Fibroblast of lung (primary cell): ENCODE results near the gene PCSK6. TPM values are rescaled to one million over a fixed set of nuclear protein-coding genes. Genes with fewer than 3 reads are reported as not detected.

Source experiments
- DNase-seq, 2 donors: peaks; one replicate each; pipeline versions ENCODE4 v3.0.0 to v3.0.0-alpha.2; 2010; ENCODE audit warnings: low read depth in 2 of 2
- H2AFZ ChIP-seq: 2 replicates; pipeline ENCODE4 v1.5.1; 2012; ENCODE audit warnings: low read length, control low read depth, inconsistent platforms
- H3K27ac ChIP-seq: 2 replicates; pipeline ENCODE4 v1.5.1; 2011; ENCODE audit warnings: low read length, control low read depth; ENCODE audit not compliant: insufficient read depth
- H3K27me3 ChIP-seq: 2 replicates; pipeline ENCODE4 v1.5.1; 2011; ENCODE audit warnings: mild to moderate bottlenecking, low read length; ENCODE audit not compliant: control insufficient read depth, insufficient read depth
- H3K36me3 ChIP-seq: 2 replicates; pipeline ENCODE4 v1.5.1; 2011; ENCODE audit warnings: low read length; ENCODE audit not compliant: control insufficient read depth, insufficient read depth
- H3K4me1 ChIP-seq: 2 replicates; pipeline ENCODE4 v1.5.1; 2011; ENCODE audit warnings: low read length; ENCODE audit not compliant: control insufficient read depth, insufficient read depth; ENCODE audit errors: extremely low read depth
- H3K4me2 ChIP-seq: 2 replicates; pipeline ENCODE4 v1.5.1; 2011; ENCODE audit warnings: low read length, control low read depth; ENCODE audit not compliant: insufficient read depth; ENCODE audit errors: extremely low read depth
- H3K4me3 ChIP-seq, 4 experiments: fragments of 200-600 bp in 1 of 4; sonication (generic) in 1 of 4; replicated peaks in 1 of 4; 2 replicates each; pipeline ENCODE4 v1.5.1; 2011 to 2016; ENCODE audit warnings: low read length in 4 of 4, low read depth in 3 of 4, mild to moderate bottlenecking in 3 of 4, control low read depth in 2 of 4, inconsistent platforms in 1 of 4, mixed read lengths in 1 of 4; ENCODE audit not compliant: insufficient read depth in 1 of 4; ENCODE audit errors: control extremely low read depth in 1 of 4
- H3K79me2 ChIP-seq: 2 replicates; pipeline ENCODE4 v1.5.1; 2012; ENCODE audit warnings: mild to moderate bottlenecking, low read length, inconsistent platforms; ENCODE audit not compliant: control insufficient read depth, insufficient read depth
- H3K9ac ChIP-seq: 2 replicates; pipeline ENCODE4 v1.5.1; 2011; ENCODE audit warnings: mild to moderate bottlenecking, low read length, control low read depth; ENCODE audit not compliant: insufficient read depth
- H3K9me3 ChIP-seq: 2 replicates; pipeline ENCODE4 v1.5.1; 2012; ENCODE audit warnings: low read depth, low read length; ENCODE audit not compliant: control insufficient read depth, insufficient read depth
- H4K20me1 ChIP-seq: 2 replicates; pipeline ENCODE4 v1.5.1; 2011; ENCODE audit warnings: low read length; ENCODE audit not compliant: control insufficient read depth, insufficient read depth; ENCODE audit errors: extremely low read depth
- CTCF ChIP-seq, 2 donors: IDR thresholded peaks in 1 of 2; conservative IDR thresholded peaks in 1 of 2; 1 replicate in 1 of 2; 2 replicates in 1 of 2; pipeline ENCODE4 v1.5.1; 2011 to 2012; ENCODE audit warnings: low read length in 2 of 2, control low read depth in 1 of 2, inconsistent platforms in 1 of 2, low read depth in 1 of 2, mild to moderate bottlenecking in 1 of 2
- EZH2 ChIP-seq: IDR thresholded peaks from 2 replicates; pipeline ENCODE4 v1.5.1; 2012; ENCODE audit warnings: low read length, control low read depth, mild to moderate bottlenecking; ENCODE audit errors: missing control alignments
- polyA minus RNA-seq: library from RNA; depleted of rRNA, polyadenylated mRNA; stranded (reverse); fragments of >200 nt; gene quantifications from 2 replicates; pipeline ENCODE4 v1.2.3, GENCODE V29; 2011; ENCODE audit warnings: low replicate concordance
- polyA plus RNA-seq, 2 donors: library from polyadenylated mRNA; depleted of rRNA in 1 of 2; stranded (reverse) in 1 of 2; unstranded in 1 of 2; fragments of >200 nt; gene quantifications; 2 replicates each; pipeline ENCODE4 v1.2.1, GENCODE V29; 2011 to 2012; ENCODE audit warnings: missing spikeins in 1 of 2
- total RNA-seq: library from RNA; depleted of rRNA; stranded (reverse); fragments of >200 nt; gene quantifications from 2 replicates; pipeline ENCODE4 v1.2.1, GENCODE V29; 2014

PCSK6 gene
- total RNA-seq (0.83 and 1.0 TPM in 2 replicates), polyA plus RNA-seq (0.02 and 1.5 TPM in 2 replicates), polyA minus RNA-seq (4.7 TPM in 1 of 2 replicates, not detected in the other)
- 0.07 and 1.4 TPM in 2 replicates for polyA plus RNA-seq (2012)

- Histone ChIP-seq H3K4me3 (no peak within 1 kb of the TSS), H3K9ac (no peak within 1 kb of the TSS), H2AFZ (no peak within 1 kb of the TSS), H3K79me2 (no peaks in the 10 kb centered on the region), H3K27ac (no peak within 1 kb of the TSS), H3K9me3 (no peaks in the 10 kb centered on the region), H3K36me3 (no peaks in the 10 kb centered on the region), H3K27me3 (peaks cover 16% of the 10 kb centered on the region), H3K4me2 (no peak within 1 kb of the TSS), H4K20me1 (no peaks in the 10 kb centered on the region), H3K4me1 (no peaks in the 10 kb centered on the region)
- peak in 1 of 2 donors; percentile 10 for DNase-seq
- TF ChIP-seq CTCF (conservative IDR thresholded peaks at IDR 0.05 in 1 of 2, IDR thresholded peaks at IDR 0.05 in 1 of 2; ENCODE audit: low read depth in 1 of 2, low read length in 2 of 2) (no peak), EZH2 (peak; percentile 56)
Observed at GRCh38 chr15:101489599-101490407, at the start of gene PCSK6. Gene PCSK6 (minus strand): TSS chr15:101489707. CDS start chr15:101489670, 37 bp downstream.

GRCh38 chr15:101538996-101539395 is 49.5 kb upstream of the PCSK6 start:
- Histone ChIP-seq H3K27me3 (no peaks in the 10 kb centered on the region), H3K27ac (no peak overlapping the region), H3K4me1 (no peaks in the 10 kb centered on the region), H3K79me2 (no peaks in the 10 kb centered on the region), H3K4me2 (no peak overlapping the region), H3K9me3 (no peaks in the 10 kb centered on the region), H4K20me1 (no peaks in the 10 kb centered on the region), H3K4me3 (no peak overlapping the region), H3K36me3 (no peaks in the 10 kb centered on the region), H2AFZ (no peak overlapping the region), H3K9ac (no peak overlapping the region)
- no peak for DNase-seq
- TF ChIP-seq CTCF (conservative IDR thresholded peaks at IDR 0.05 in 1 of 2, IDR thresholded peaks at IDR 0.05 in 1 of 2; ENCODE audit: low read depth in 1 of 2, low read length in 2 of 2) (no peak), EZH2 (no peak)

GRCh38 chr15:101538177-101538576 is 48.7 kb upstream of the PCSK6 start:
- Histone ChIP-seq H3K36me3 (no peaks in the 10 kb centered on the region), H4K20me1 (no peaks in the 10 kb centered on the region), H3K27me3 (no peaks in the 10 kb centered on the region), H3K9me3 (no peaks in the 10 kb centered on the region), H2AFZ (no peak overlapping the region), H3K4me1 (no peaks in the 10 kb centered on the region), H3K4me2 (no peak overlapping the region), H3K9ac (no peak overlapping the region), H3K27ac (no peak overlapping the region), H3K79me2 (no peaks in the 10 kb centered on the region), H3K4me3 (no peak overlapping the region)
- TF ChIP-seq EZH2 (no peak), CTCF (conservative IDR thresholded peaks at IDR 0.05 in 1 of 2, IDR thresholded peaks at IDR 0.05 in 1 of 2; ENCODE audit: low read depth in 1 of 2, low read length in 2 of 2) (no peak)
- no peak for DNase-seq
